K562 (cell line): Measurements from ENCODE around the gene ELF5. TPM values are rescaled to one million over a fixed set of nuclear protein-coding genes. Genes with fewer than 3 reads are reported as not detected.

Experiments
- HIVEP1 ChIP-seq: fragments of 250-450 bp; sonication (Bioruptor Pico); IDR thresholded peaks from 2 replicates; pipeline ENCODE4 v1.4.0; 2020; ENCODE audit warnings: mild to moderate bottlenecking
- ZFP36 ChIP-seq: fragments of 150-350 bp; IDR thresholded peaks from 2 replicates; pipeline ENCODE4 v1.6.1; 2018; ENCODE audit warnings: low read length, low read depth; ENCODE audit not compliant: partially characterized antibody
- ZNF668 ChIP-seq: fragments of 250-450 bp; sonication (Bioruptor Pico); IDR thresholded peaks from 2 replicates; pipeline ENCODE4 v1.8.0; 2022; ENCODE audit warnings: mild to moderate bottlenecking, inconsistent platforms
- polyA plus RNA-seq, 8 experiments: library from polyadenylated mRNA; depleted of rRNA in 4 of 8; stranded (reverse) in 5 of 8; unstranded in 3 of 8; fragments of >200 nt; fragmentation: Nextera tagmentation in 2 of 8; fragmentation: Illumina TruSeq in 1 of 8; extraction: Ambion mirVana in 2 of 8; extraction: Trizol in 1 of 8; gene quantifications; 2 replicates each; pipeline versions ENCODE4 v1.2.1 to v1.2.3, GENCODE V29; 2011 to 2014; ENCODE audit warnings: inconsistent platforms in 1 of 8, missing spikeins in 1 of 8
- total RNA-seq, 7 experiments: library from RNA; depleted of rRNA in 6 of 7; stranded (reverse); fragments of >200 nt in 6 of 7; fragmentation: Illumina TruSeq in 2 of 7; extraction: Trizol in 2 of 7; gene quantifications; 2 replicates each; pipeline versions ENCODE4 v1.2.1 to v1.2.3, GENCODE V29; 2011 to 2021; ENCODE audit warnings: low replicate concordance in 1 of 7
- TF ChIP-seq, protein P1 (sequence below): fragments of 450-650 bp; IDR thresholded peaks from 2 replicates; pipeline ENCODE4 v1.6.1; 2016; ENCODE audit warnings: antibody characterized with exemption
- TF ChIP-seq, protein P2 (sequence below), 2 experiments: fragments of 450-650 bp; IDR thresholded peaks; 2 replicates each; pipeline ENCODE4 v1.6.1; 2016; ENCODE audit warnings: mild to moderate bottlenecking in 2 of 2, borderline replicate concordance in 1 of 2, low read depth in 1 of 2, moderate library complexity in 1 of 2

The ELF5 gene
- total and polyA plus RNA-seq, 9 of the 15 experiments (the other 6 are each of a cell fraction or from before 2014, with no cell fraction given) = not detected

DNA sequence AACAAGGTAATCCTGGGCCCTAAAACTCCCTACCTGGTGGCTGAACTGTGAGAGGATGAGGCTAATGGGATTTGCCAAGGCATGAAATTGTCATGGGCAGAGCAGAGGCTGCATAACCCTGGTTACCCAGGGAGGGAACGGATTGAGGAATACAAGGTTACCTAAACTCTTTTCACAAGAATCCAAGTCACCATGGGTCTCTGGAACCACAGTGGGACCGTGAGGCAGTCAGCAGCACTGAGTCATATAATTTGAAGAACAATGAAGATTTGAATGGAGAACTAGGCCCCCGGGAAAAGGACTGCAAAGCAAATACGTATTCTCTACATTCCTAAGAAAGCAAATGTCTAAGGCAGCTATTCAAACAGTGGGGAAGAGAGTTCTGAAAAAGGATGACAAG lies 55.1 kb downstream of the ELF5 start (continued):
- TF ChIP-seq, protein P1, sequence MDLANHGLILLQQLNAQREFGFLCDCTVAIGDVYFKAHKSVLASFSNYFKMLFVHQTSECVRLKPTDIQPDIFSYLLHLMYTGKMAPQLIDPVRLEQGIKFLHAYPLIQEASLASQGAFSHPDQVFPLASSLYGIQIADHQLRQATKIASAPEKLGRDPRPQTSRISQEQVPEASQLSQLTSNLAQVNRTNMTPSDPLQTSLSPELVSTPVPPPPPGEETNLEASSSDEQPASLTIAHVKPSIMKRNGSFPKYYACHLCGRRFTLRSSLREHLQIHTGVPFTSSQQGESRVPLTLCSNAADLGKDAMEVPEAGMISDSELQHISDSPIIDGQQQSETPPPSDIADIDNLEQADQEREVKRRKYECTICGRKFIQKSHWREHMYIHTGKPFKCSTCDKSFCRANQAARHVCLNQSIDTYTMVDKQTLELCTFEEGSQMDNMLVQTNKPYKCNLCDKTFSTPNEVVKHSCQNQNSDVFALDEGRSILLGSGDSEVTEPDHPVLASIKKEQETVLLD = no peak
- TF ChIP-seq ZFP36 (no peak), ZNF668 (CRISPR knock-in tag) (no peak), HIVEP1 (CRISPR knock-in tag) (no peak)
- TF ChIP-seq, protein P2, sequence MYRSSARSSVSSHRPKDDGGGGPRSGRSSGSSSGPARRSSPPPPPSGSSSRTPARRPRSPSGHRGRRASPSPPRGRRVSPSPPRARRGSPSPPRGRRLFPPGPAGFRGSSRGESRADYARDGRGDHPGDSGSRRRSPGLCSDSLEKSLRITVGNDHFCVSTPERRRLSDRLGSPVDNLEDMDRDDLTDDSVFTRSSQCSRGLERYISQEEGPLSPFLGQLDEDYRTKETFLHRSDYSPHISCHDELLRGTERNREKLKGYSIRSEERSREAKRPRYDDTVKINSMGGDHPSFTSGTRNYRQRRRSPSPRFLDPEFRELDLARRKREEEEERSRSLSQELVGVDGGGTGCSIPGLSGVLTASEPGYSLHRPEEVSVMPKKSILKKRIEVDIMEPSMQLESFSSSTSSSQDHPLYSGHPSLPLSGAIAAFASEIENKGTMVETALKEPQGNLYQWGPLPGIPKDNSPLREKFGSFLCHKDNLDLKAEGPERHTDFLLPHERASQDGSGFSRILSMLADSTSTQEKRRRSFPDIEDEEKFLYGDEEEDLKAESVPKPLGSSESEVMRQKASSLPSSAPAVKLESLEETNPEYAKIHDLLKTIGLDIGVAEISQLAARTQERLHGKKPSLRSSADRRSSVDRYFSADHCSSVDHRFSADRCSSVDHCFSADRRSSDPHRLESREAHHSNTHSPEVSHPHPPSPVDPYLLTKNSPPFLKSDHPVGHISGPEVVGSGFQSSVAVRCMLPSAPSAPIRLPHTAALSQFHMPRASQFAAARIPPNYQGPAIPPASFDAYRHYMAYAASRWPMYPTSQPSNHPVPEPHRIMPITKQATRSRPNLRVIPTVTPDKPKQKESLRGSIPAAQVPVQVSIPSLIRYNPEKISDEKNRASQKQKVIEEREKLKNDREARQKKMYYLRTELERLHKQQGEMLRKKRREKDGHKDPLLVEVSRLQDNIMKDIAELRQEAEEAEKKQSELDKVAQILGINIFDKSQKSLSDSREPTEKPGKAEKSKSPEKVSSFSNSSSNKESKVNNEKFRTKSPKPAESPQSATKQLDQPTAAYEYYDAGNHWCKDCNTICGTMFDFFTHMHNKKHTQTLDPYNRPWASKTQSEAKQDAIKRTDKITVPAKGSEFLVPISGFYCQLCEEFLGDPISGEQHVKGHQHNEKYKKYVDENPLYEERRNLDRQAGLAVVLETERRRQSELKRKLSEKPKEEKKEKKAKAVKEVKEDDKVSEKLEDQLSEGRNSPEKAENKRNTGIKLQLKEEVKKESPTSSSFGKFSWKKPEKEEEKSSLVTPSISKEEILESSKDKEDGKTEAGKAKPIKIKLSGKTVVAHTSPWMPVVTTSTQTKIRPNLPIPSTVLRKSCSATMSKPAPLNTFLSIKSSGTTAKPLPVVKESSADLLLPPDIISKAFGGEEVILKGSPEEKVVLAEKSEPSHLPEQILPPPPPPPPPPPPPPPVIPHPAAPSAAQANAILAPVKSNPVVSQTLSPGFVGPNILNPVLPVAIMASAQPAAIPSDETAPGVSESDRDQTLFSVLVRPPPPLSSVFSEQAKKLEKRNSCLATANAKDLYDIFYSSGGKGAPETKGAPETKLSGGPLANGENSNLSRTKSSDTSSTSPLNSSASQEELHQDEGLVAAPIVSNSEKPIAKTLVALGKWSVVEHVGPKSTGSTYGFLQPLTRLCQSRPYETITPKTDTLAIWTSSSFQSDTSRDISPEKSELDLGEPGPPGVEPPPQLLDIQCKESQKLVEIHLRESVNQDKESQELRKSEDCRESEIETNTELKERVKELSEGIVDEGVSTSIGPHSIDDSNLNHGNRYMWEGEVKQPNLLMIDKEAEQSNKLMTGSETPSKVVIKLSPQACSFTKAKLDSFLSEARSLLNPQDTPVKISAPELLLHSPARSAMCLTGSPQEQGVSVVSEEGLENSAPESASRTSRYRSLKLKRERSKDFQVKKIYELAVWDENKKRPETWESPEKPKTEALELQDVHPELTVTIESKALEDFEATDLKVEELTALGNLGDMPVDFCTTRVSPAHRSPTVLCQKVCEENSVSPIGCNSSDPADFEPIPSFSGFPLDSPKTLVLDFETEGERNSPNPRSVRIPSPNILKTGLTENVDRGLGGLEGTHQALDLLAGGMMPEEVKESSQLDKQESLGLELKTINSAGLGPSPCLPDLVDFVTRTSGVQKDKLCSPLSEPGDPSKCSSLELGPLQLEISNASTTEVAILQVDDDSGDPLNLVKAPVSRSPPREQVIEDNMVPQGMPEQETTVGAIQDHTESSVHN (IDR thresholded peaks at IDR 0.05; ENCODE audit: borderline replicate concordance in 1 of 2, low read depth in 1 of 2) = no peak
